ENCODE measurements around the gene OSBPL6. TPM values are rescaled to one million over a fixed set of nuclear protein-coding genes. Genes with fewer than 3 reads are reported as not detected.

Gene OSBPL6
- total RNA-seq, 2 experiments from 2014 or later = 3.1 to 3.7 TPM

DNA sequence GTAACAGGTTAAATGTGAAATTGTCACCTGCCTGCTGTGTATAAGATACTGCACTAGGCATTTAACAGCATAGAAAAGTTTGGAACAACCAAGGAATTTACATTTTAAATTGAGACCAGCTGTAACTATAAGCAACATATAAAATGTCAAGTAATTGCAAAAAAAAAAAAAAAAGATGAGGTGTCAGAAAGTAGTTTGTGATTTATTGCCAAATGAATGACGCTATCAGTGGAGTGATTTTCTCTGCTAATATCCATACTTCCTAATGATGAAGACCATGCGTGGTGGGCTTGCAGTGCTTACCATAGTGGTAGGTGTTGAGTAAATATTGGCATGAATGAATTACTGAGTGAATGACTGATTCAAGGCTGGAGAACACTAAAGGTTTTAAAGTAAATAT is 73.3 kb downstream of the OSBPL6 start:
- no peak overlapping the region for H3K27ac Mint-ChIP-seq
- no peaks in the 10 kb centered on the region for H3K36me3 Mint-ChIP-seq
- no peaks in the 10 kb centered on the region for H3K9me3 Mint-ChIP-seq
- no peak for DNase-seq
- no peak overlapping the region for H3K4me3 Mint-ChIP-seq
- H3K4me1 Mint-ChIP-seq = peaks cover 2% of the 10 kb centered on the region
- no peaks in the 10 kb centered on the region for H3K27me3 Mint-ChIP-seq

DNA sequence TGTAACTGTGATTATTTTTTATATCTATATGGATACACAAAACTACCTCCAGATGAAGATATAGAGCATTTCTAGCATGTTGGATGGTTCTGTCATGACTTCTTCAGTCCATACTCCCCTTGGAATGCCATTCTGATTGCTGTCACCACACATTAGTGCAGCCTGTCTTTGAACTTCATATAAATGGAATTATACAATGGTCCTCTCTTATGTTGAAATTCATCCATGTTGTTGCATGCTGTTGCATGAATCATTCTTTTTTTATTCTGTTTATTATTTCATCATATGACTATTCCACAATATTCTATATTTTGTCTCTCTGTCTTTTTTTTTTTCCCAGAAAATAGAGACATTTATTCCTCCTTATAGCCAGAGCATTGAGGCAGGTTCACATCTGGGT is 74.1 kb downstream of the OSBPL6 start:
- no peaks in the 10 kb centered on the region for H3K36me3 Mint-ChIP-seq
- no peaks in the 10 kb centered on the region for H3K27me3 Mint-ChIP-seq
- H3K27ac Mint-ChIP-seq = no peak overlapping the region
- H3K4me3 Mint-ChIP-seq = no peak overlapping the region
- H3K9me3 Mint-ChIP-seq = no peaks in the 10 kb centered on the region
- H3K4me1 Mint-ChIP-seq = peaks cover 2% of the 10 kb centered on the region
- DNase-seq = no peak

GRCh38 chr2:178269438-178270224 is 75.3 kb downstream of the OSBPL6 start:
- Mint-ChIP-seq H3K27me3 (no peaks in the 10 kb centered on the region), H3K36me3 (no peaks in the 10 kb centered on the region)

DNA sequence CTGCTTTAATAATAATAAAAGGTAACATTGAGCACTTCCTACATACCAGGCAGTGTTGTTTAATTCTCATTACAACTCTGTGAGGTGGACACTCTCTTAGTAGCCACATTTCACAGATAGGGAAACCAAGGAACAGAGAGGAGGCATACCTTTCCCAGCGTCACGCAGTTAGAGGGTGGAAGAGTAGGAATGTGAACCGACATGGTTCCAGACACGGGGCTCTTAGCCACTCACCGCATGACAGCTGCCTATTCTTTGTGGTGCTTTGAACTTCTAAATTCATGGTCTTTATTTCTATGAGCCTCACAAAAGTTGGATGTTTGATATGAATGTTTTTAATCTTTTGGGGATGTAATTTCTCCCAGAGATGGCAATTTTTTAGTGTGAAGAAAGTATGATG is 76.0 kb downstream of the OSBPL6 start:
- DNase-seq = no peak
- H3K4me1 Mint-ChIP-seq = peaks cover 2% of the 10 kb centered on the region
- H3K27me3 Mint-ChIP-seq = no peaks in the 10 kb centered on the region
- H3K36me3 Mint-ChIP-seq = no peaks in the 10 kb centered on the region
- no peak overlapping the region for H3K27ac Mint-ChIP-seq
- no peak overlapping the region for H3K4me3 Mint-ChIP-seq
- no peaks in the 10 kb centered on the region for H3K9me3 Mint-ChIP-seq

More at GRCh38 chr2:178269438-178270224, 75.3 kb downstream of the OSBPL6 start:
- no peak overlapping the region for H3K27ac Mint-ChIP-seq
- H3K9me3 Mint-ChIP-seq = no peaks in the 10 kb centered on the region
- DNase-seq = no peak
- H3K4me3 Mint-ChIP-seq = no peak overlapping the region
- peaks cover 2% of the 10 kb centered on the region for H3K4me1 Mint-ChIP-seq

- H3K27ac Mint-ChIP-seq = no peak overlapping the region
- H3K36me3 Mint-ChIP-seq = no peaks in the 10 kb centered on the region
- DNase-seq = no peak
- H3K4me1 Mint-ChIP-seq = peaks cover 2% of the 10 kb centered on the region
- H3K4me3 Mint-ChIP-seq = no peak overlapping the region
- no peaks in the 10 kb centered on the region for H3K27me3 Mint-ChIP-seq
- no peaks in the 10 kb centered on the region for H3K9me3 Mint-ChIP-seq
Measured at GRCh38 chr2:178271094-178271493, 76.8 kb downstream of the OSBPL6 start.

DNA sequence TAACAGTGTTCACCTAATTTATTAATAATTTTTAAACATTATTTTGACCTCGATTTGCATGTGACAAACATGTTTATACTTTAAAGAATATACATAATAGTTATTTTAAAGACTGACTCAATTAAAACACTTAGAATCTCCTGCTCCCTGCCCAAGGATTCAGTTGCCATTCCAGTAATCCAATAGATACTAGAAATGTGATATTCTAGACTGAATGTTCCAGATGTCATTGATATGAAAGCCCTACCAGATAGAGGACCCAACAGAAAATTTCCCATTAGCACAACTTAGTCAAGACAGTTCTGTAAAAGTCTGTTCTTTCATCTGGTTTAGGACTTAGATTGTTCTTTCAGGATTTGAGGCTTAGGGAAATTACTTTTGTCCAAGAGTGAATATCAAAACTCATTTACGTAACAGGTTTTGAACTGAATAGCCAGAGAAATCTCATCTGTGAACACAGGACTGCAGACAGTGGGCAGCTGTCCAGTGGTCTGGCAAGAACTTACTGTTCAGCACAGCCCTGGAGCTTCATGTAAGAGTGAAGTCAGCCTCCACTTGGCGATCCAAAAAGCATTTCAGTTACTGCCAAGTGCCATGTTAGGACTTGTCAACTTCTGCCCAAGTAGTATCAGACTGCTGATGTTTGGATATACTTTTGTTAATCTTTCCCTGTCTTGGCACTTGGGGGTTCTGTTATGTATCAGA is 77.5 kb downstream of the OSBPL6 start:
- Mint-ChIP-seq H3K4me1 (no peaks in the 10 kb centered on the region), H3K27ac (no peak overlapping the region), H3K9me3 (no peaks in the 10 kb centered on the region), H3K27me3 (peaks cover 4% of the 10 kb centered on the region), H3K36me3 (no peaks in the 10 kb centered on the region), H3K4me3 (no peak overlapping the region)
- DNase-seq = no peak

DNA sequence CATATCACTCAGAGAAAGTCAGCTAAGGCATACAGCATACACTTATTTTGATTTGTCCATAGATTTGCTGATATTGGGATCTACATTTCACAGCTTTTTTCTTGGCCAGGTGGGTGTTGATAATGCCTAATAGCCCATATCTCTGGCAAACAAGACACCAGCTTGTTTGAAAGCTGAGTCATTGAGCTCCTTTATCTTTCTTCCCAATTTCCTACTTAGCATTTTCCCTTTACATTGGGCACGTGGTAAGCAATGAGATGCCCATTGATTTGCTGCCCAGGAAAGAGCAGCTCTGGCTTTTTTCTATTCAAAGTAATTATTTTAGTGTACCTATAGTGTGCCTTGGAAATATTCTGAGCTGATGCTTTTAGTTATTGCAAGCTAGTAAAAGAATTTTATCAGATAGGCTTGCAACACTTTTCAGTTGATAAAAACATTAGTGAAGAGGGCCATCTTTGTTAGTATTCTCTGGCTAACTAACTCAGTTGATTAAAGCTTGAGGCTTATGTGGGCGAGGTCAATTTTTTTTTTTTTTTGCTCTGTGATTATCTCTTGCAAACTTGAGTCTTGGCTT is 79.6 kb downstream of the OSBPL6 start:
- Mint-ChIP-seq H3K4me1 (no peaks in the 10 kb centered on the region), H3K36me3 (no peaks in the 10 kb centered on the region), H3K4me3 (no peak overlapping the region), H3K27ac (no peak overlapping the region), H3K9me3 (no peaks in the 10 kb centered on the region), H3K27me3 (peaks cover 4% of the 10 kb centered on the region)
- no peak for DNase-seq

GRCh38 chr2:178275600-178275999 is 81.3 kb downstream of the OSBPL6 start:
- Mint-ChIP-seq H3K9me3 (no peaks in the 10 kb centered on the region), H3K36me3 (no peaks in the 10 kb centered on the region), H3K27me3 (peaks cover 8% of the 10 kb centered on the region), H3K4me3 (no peak overlapping the region), H3K4me1 (no peaks in the 10 kb centered on the region), H3K27ac (no peak overlapping the region)
- DNase-seq = no peak

GRCh38 chr2:178277741-178278197 is 83.5 kb downstream of the OSBPL6 start:
- DNase-seq = no peak
- H3K4me1 Mint-ChIP-seq = no peaks in the 10 kb centered on the region
- no peaks in the 10 kb centered on the region for H3K36me3 Mint-ChIP-seq
- no peak overlapping the region for H3K4me3 Mint-ChIP-seq
- H3K27ac Mint-ChIP-seq = no peak overlapping the region
- peaks cover 8% of the 10 kb centered on the region for H3K27me3 Mint-ChIP-seq
- H3K9me3 Mint-ChIP-seq = no peaks in the 10 kb centered on the region

GRCh38 chr2:178279142-178279541 is 84.8 kb downstream of the OSBPL6 start:
- H3K27me3 Mint-ChIP-seq = peaks cover 12% of the 10 kb centered on the region
- no peak overlapping the region for H3K27ac Mint-ChIP-seq
- no peaks in the 10 kb centered on the region for H3K9me3 Mint-ChIP-seq

DNA sequence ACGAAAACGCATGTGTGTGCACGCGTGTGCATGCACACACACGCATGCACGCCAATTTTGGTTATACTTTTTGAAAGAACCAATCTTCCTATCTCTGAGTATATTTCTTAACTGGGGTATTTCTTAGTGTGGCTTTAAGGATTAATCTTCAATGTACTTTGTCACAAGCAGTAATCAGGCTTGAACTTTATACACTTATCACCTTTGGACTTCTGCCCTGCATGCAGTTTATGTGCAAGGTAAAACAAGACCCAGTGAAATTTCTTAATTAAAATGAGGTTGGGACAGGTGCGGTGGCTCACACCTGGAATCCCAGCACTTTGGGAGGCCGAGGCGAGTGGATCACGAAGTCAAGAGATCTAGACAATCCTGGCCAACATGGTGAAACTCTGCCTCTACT is 85.3 kb downstream of the OSBPL6 start:
- no peak overlapping the region for H3K4me3 Mint-ChIP-seq
- no peak overlapping the region for H3K27ac Mint-ChIP-seq

More at GRCh38 chr2:178279142-178279541, 84.8 kb downstream of the OSBPL6 start:
- DNase-seq = no peak
- Mint-ChIP-seq H3K4me3 (no peak overlapping the region), H3K4me1 (no peaks in the 10 kb centered on the region), H3K36me3 (no peaks in the 10 kb centered on the region)

DNA sequence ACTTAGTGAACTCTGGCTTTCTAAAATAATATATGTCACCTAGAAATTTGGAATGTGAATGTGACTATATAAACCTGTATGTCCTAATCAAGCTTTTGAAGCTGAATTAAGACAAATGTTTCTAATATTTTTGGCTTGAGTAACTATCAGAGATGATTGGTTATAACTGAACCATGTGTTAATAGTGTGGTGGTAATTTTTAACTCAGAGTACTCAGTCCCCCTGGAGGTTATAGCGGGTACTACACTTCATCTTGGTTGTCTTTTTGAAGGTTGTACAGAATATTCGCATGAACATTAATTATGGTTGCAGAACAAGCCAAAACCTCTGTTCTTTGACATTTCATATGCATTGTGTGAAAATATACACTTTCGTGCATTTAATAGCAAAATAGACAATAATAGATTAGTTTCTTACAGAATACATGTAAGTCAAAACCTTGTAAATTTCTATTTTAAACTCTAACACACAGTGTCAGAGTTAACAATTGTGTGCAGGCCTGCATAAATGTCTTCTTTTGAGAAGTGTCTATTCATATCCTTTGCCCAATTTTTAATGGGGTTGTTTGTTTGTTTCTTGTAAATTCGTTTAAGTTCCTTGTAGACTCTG is 86.0 kb downstream of the OSBPL6 start:
- no peak overlapping the region for H3K27ac Mint-ChIP-seq
- peaks cover 12% of the 10 kb centered on the region for H3K27me3 Mint-ChIP-seq
- H3K4me1 Mint-ChIP-seq = no peaks in the 10 kb centered on the region
- no peak overlapping the region for H3K4me3 Mint-ChIP-seq
- H3K9me3 Mint-ChIP-seq = no peaks in the 10 kb centered on the region
- DNase-seq = peak; percentile 15
- no peaks in the 10 kb centered on the region for H3K36me3 Mint-ChIP-seq

More for the DNA sequence above, 85.3 kb downstream of the OSBPL6 start:
- Mint-ChIP-seq H3K4me1 (no peaks in the 10 kb centered on the region), H3K36me3 (no peaks in the 10 kb centered on the region), H3K9me3 (no peaks in the 10 kb centered on the region), H3K27me3 (peaks cover 12% of the 10 kb centered on the region)
- no peak for DNase-seq

GRCh38 chr2:178282075-178282815 is 87.9 kb downstream of the OSBPL6 start:
- Mint-ChIP-seq H3K27ac (no peak overlapping the region), H3K27me3 (peaks cover 8% of the 10 kb centered on the region), H3K9me3 (no peaks in the 10 kb centered on the region), H3K4me1 (no peaks in the 10 kb centered on the region), H3K4me3 (no peak overlapping the region), H3K36me3 (no peaks in the 10 kb centered on the region)
- DNase-seq = no peak

- Mint-ChIP-seq H3K9me3 (no peaks in the 10 kb centered on the region), H3K36me3 (no peaks in the 10 kb centered on the region), H3K27ac (no peak overlapping the region), H3K4me1 (no peaks in the 10 kb centered on the region), H3K27me3 (peaks cover 11% of the 10 kb centered on the region), H3K4me3 (no peak overlapping the region)
- no peak for DNase-seq
Measured at GRCh38 chr2:178283341-178283918, 89.1 kb downstream of the OSBPL6 start.

Data from activated naive CD8-positive, alpha-beta T cell treated with anti-CD3 and anti-CD28 coated beads for 36 hours (primary cell).